Aorta (tissue), 5 donors: ENCODE measurements around the gene SEMA4A. TPM values are rescaled to one million over a fixed set of nuclear protein-coding genes. Genes with fewer than 3 reads are reported as not detected.

Source experiments
- ATAC-seq: fragments of 200-7000 bp; cut with Tn5 transposase; one replicate; pipeline ENCODE4 v1.9.1; 2022; ENCODE audit warnings: moderate library complexity; ENCODE audit not compliant: low FRiP score
- DNase-seq, 2 donors: peaks; one replicate each; pipeline ENCODE4 v3.0.0-alpha.2; 2020
- H3K27ac ChIP-seq, 2 donors: one replicate each; pipeline ENCODE4 v1.5.1; 2013; ENCODE audit warnings: low read length in 2 of 2, mild to moderate bottlenecking in 2 of 2, moderate library complexity in 2 of 2, control low read depth in 1 of 2, inconsistent platforms in 1 of 2, low read depth in 1 of 2
- H3K27me3 ChIP-seq, 2 donors: one replicate each; pipeline ENCODE4 v1.6.1; 2013; ENCODE audit warnings: control low read depth in 1 of 2, low read length in 1 of 2, mild to moderate bottlenecking in 1 of 2, moderate library complexity in 1 of 2; ENCODE audit not compliant: insufficient read depth in 2 of 2, control insufficient read depth in 1 of 2
- H3K36me3 ChIP-seq, 2 donors: one replicate each; pipeline ENCODE4 v1.6.1; 2013; ENCODE audit warnings: control low read depth in 1 of 2, low read length in 1 of 2, mild to moderate bottlenecking in 1 of 2; ENCODE audit not compliant: insufficient read depth in 2 of 2, control insufficient read depth in 1 of 2
- H3K4me1 ChIP-seq, 2 donors: one replicate each; pipeline ENCODE4 v1.6.1; 2013; ENCODE audit warnings: low read length in 2 of 2, control low read depth in 1 of 2, mild to moderate bottlenecking in 1 of 2, moderate library complexity in 1 of 2; ENCODE audit not compliant: insufficient read depth in 2 of 2, control insufficient read depth in 1 of 2
- H3K4me3 ChIP-seq, 2 donors: one replicate each; pipeline ENCODE4 v1.5.1; 2013; ENCODE audit warnings: low read length in 2 of 2, control low read depth in 1 of 2, mild to moderate bottlenecking in 1 of 2
- H3K9me3 ChIP-seq: one replicate; pipeline ENCODE4 v1.6.1; 2013; ENCODE audit warnings: mild to moderate bottlenecking, low read length; ENCODE audit not compliant: control insufficient read depth
- WGBS, 2 donors: extraction: QIAGEN DNeasy Blood & Tissue Kit; methylation state at CpG; one replicate each; pipeline ENCODE4 v1.1.7; 2013; 5-methylcytosine and 5-hydroxymethylcytosine counted together
- intact Hi-C, 2 donors: fragments of 100-400 bp; cut with DNase I; formaldehyde crosslinking; loops; one replicate each; pipeline versions ENCODE4 v1.14.2 to v1.15.0; 2022
- long read RNA-seq, 2 donors: library from polyadenylated mRNA; unstranded; transcript quantifications; one replicate each; pipeline ENCODE4 v2.0.0, GENCODE V29; 2020 to 2021
- polyA plus RNA-seq, 2 donors: library from polyadenylated mRNA; stranded (reverse); fragments of 200-250 nt; gene quantifications; one replicate each; pipeline ENCODE4 v1.2.3, GENCODE V29; 2013
- total RNA-seq, 2 donors: library from RNA; stranded (reverse); fragmentation: NEBNext Ultra II Directional; extraction: Animal tissue kit (Norgen Biotek cat#: 25700); gene quantifications; one replicate each; pipeline ENCODE4 v1.2.1, GENCODE V29; 2021
- donor health status: healthy with polysubstance abuse.
- donor health status: Bipolar disorder and iron deficiency.
- donor health status: DM: no; HTN: no; CAD: no.
- donor health status: DM: no; HTN: no; CAD: no.
- donor health status: DM: yes; HTN: yes; CAD: no.

The SEMA4A gene
- total RNA-seq: 10 to 100 TPM in 1 of 2 donors, 1 to 10 TPM in 1; 8.9 to 20.0 TPM
- 1 to 10 TPM; 3.0 to 4.7 TPM for polyA plus RNA-seq
- long read RNA-seq, donor 1, transcript SEMA4A-202 (14 exons, 3,249 nt): major isoform, 8 of 15 reads
- long read RNA-seq, donor 1, partial matches to known transcripts: 4 of 15 reads
- long read RNA-seq, donor 1, other reads (novel, unspliced or antisense): 3 of 15 reads
- long read RNA-seq, donor 2, partial matches to known transcripts: 1 of 3 reads
- long read RNA-seq, donor 2, other reads (novel, unspliced or antisense): 0 of 3 reads

DNA sequence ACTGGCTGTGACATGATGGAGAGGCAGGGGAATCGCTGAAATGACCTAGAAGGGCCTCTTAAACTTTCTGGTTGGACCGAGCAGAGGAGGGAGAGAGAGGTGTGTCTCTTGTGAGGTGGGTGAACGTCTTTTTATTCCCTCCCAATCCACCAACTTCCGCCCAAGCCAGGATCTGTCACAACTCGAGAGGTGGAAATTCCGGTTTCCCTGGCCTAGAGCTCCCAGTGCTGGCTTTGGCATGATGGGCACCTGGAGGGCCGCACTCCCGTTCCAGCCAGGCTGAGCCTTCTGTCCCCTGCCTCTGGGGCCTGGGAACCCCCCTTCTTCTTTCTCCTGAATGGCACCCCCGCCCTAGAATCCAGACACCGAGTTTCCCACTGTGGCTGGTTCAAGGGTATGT lies at the start of gene SEMA4A:
Gene SEMA4A, plus strand, starts transcription at position 224 of the 400 bp plus-strand sequence. CDS start 994 bp downstream, outside the sequence.
- Histone ChIP-seq H3K27ac (no peak within 1 kb of the TSS), H3K36me3 (no peaks in the 10 kb centered on the region), H3K4me3 (no peak within 1 kb of the TSS), H3K4me1 (no peaks in the 10 kb centered on the region), H3K9me3 (no peaks in the 10 kb centered on the region), H3K27me3 (no peaks in the 10 kb centered on the region)
- DNase-seq (no peak), ATAC-seq (no peak)
- 87 to 88% methylated on average over 10 of the region's 10 CpGs for WGBS, 2 donors
- intact Hi-C loops: no loop called here

DNA sequence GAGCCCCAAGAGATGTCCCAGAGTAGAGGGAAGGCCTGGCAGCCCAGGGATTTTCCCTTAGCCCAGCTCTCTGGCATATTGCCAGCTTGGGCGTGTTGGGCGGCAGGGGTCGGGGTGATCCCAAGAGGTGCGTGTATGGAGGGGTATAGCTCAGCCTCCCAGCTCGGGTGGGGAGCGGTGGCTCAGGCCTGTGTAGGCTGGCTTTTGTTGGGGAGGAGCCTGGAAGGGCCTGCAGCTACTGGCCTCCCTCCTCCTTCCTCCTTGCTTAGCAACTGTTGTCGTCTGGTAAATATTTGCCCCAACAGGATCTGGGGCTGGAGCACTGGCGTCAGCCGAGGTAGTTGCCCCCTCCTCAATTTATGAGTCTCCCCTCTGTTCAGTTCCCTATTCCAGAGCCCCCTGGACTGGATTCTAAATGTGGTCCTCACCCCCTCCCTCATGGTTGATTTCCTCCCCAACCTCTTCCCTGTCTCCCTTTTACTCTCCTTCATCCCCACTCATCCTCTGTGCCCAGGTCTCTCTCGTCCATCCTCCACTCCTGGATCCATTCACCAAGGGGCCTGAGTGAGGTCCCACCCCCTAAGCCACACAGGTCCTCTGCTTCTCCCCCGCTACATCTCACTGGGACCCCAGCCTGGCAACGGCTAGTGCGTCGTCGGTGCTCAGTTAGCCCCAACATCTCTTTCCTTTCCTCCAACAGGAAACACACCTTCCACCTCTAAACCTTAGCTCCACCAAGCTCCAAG lies 49.1 kb upstream of the SEMA4A start:
- Histone ChIP-seq H3K27ac (peak overlapping the region; percentile 85 to 96), H3K4me3 (no peak overlapping the region), H3K27me3 (no peaks in the 10 kb centered on the region), H3K4me1 (no peaks in the 10 kb centered on the region), H3K36me3 (no peaks in the 10 kb centered on the region), H3K9me3 (no peaks in the 10 kb centered on the region)
- peak; percentile 87 for ATAC-seq
- intact Hi-C loops: no loop called here
- WGBS, 2 donors: 29 to 30% methylated on average over 15 of the region's 15 CpGs
- DNase-seq: peak; percentile 92 to 94

DNA sequence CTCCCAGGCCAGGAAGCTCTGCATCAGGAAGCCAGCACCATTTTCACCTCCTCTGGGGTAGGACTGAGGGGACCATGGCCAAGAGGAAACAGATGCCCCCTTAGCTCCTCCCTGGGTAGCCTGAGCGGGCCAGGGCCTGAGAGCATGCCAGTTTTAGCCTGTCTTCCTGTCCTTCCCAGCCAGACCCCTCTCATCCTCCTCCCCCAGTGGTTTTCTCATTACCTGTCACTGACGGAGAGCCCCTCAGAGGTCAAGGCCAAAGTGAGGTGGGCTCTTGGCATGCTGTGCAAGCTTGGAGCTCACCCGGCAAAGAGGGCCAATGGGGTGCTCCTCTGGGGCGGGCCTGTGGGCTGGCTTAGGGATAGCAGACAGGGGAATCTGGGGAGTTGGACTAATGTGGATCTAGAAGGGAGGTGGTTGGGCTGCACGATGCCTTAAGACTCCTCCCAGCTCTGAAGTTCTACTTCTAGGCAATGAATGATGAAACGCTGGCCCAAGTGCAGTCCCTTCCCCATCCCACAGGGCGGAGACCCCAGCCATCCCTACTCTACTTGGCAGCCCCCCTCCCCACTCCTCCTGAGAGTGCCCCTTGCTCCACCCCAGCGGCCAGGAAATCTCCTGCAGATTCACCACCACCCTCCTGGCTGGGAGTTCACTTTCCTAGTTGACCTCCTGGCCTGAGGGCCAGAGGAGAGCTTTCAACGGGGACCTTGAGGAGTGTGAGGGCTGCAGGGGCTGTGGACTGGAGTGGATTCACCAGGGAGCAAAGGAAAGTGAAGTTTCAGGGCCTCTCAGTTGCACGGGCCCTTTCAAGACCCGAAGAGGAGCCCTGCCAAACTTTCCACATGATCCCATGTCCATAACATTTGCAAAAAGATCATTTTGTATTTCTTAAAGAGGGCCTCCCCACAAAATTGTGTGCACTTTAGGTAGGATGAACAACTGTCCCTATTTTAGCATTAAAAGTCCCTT lies 48.2 kb upstream of the SEMA4A start:
- Histone ChIP-seq H3K36me3 (no peaks in the 10 kb centered on the region), H3K9me3 (no peaks in the 10 kb centered on the region), H3K4me1 (no peaks in the 10 kb centered on the region), H3K4me3 (no peak overlapping the region), H3K27ac (peak overlapping the region; percentile 85 to 96), H3K27me3 (no peaks in the 10 kb centered on the region)
- intact Hi-C loops: no loop called here
- DNase-seq (peak in 1 of 2 donors; percentile 82), ATAC-seq (peak; percentile 3)
- WGBS, 2 donors: 39 to 50% methylated on average over 11 of the region's 11 CpGs

DNA sequence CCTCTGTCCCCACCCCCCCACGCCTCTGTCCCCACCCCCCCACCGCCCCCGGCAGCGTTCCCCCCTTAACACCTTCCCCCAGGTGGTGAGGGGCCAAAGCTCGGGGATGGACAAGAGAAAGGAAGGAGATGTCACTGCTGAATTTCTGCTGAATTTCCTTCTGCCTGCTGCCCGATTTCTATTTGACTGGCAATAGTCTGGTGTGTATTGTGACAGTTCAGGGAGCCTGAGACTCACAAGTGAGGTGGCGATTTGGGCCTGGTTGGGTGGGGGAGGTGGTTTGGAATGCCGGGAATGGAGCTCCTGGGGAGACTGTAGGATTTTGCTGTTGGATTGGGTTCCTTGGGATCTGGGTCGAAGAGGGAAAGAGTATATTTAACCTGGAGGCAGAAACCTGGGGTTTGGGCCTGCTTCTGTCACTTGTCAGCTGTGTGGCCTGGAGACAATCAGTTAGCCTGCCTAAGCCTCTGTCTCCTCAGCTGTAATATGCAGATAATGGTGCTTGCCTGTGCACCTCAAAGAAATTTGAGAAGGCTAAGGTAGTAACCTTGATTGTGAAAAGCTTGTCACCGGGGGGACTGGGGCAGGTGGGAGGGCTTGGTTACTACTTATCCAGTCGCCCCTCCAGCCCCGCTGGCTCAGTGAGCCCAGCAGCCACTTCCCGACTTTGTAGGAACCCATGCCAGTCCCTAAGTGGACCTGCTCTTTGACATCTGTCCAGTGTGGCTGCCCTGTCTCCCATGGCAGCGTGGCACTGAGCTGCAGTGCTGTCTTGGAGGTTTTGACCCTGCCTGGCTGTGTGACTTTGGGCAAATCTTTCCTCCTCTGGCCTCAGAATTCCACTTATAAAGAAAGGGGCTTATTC lies 46.5 kb upstream of the SEMA4A start:
- Histone ChIP-seq H3K4me3 (no peak overlapping the region), H3K4me1 (no peaks in the 10 kb centered on the region), H3K9me3 (no peaks in the 10 kb centered on the region), H3K36me3 (no peaks in the 10 kb centered on the region), H3K27ac (peak overlapping the region; percentile 93 to 94), H3K27me3 (no peaks in the 10 kb centered on the region)
- intact Hi-C loops: loop anchor here in 1 of 2 donors (1.0 kb wide), 1 partner anchor 7 kb away; the partner anchor contains the start of gene LMNA
- DNase-seq (peak in 1 of 2 donors; percentile 82), ATAC-seq (no peak)
- 18 to 19% methylated on average over 14 of the region's 14 CpGs for whole genome bisulfite sequencing, 2 donors

DNA sequence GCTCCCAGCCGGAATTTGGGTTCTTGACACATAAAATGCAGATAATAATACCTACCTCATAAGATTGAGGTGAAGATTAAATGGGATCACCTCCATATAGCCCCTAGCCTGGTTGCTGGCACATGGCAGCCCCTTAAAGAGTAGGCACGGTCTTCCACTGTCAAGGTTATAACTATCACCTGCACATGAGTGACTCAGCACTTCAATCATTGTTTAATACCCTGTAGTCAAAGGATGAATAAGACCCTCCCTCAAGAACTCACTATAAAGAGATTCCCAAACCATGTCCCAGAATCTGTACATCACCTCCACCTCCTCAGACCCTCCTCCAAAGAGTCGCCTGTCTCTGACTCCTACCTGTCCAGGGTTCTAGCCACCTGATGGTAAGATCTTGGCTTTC lies 45.3 kb upstream of the SEMA4A start:
- DNase-seq: no peak
- no peak overlapping the region for H3K4me3 ChIP-seq
- no peaks in the 10 kb centered on the region for H3K36me3 ChIP-seq
- H3K4me1 ChIP-seq: no peaks in the 10 kb centered on the region
- no peaks in the 10 kb centered on the region for H3K27me3 ChIP-seq
- H3K9me3 ChIP-seq: no peaks in the 10 kb centered on the region
- intact Hi-C loops: no loop called here
- ATAC-seq: no peak
- WGBS, 2 donors: 89 to 95% methylated on average over 3 of the region's 3 CpGs
- no peak overlapping the region for H3K27ac ChIP-seq

DNA sequence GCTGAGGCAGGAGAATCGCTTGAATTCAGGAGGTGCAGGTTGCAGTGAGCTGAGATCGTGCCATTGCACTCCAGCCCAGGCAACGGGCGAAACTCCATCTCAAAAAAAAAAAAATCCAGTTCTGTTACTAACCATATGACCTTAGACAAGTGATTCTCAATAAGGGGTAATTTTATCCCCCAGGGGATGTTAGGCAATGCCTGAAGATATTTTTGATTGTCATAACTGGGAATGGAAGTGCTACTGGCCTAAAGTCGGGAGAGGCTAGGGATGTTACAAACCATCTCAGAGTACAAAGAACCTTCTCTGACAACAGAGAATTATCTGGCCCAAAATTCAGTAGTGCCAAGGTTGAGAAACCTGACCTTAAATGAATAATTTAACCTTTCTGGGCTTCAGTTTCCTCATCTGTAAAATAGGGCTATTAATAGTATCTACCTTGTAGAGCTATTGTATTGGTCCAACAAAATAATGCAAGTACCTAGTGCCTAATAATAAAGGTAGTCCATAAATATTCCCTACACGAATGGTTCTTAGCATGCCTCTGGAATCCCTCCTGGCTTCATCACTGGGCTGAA lies 44.6 kb upstream of the SEMA4A start:
- H3K27me3 ChIP-seq: no peaks in the 10 kb centered on the region
- DNase-seq (no peak), ATAC-seq (no peak)
- H3K4me1 ChIP-seq: no peaks in the 10 kb centered on the region
- H3K36me3 ChIP-seq: no peaks in the 10 kb centered on the region
- H3K27ac ChIP-seq: peak overlapping the region in 1 of 2 donors; percentile 8
- WGBS, 2 donors: 88 to 91% methylated on average over 6 of the region's 6 CpGs
- no peaks in the 10 kb centered on the region for H3K9me3 ChIP-seq
- intact Hi-C loops: no loop called here
- no peak overlapping the region for H3K4me3 ChIP-seq

DNA sequence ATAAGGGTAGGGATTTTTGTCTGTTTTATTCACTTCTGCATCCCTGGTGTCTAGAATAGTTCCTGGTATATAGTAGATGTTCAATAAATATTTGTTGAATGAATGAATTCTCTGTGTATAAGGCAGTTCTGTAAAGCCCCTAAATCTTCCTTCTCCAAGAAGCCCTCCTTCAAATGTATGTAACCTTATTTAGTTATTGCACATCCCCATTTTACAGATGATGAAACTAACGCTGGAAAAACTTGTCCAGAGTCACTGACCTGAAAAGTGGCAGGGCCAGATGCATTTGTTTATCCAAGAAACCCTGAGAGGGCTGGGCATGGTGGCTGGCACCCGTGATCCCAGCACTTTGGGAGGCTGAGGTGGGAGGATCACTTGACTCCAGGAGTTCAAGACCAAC lies 43.1 kb upstream of the SEMA4A start:
- 75 to 83% methylated on average over 2 of the region's 2 CpGs for WGBS, 2 donors
- Histone ChIP-seq H3K9me3 (no peaks in the 10 kb centered on the region), H3K27ac (no peak overlapping the region), H3K4me1 (no peaks in the 10 kb centered on the region), H3K27me3 (no peaks in the 10 kb centered on the region), H3K4me3 (no peak overlapping the region), H3K36me3 (no peaks in the 10 kb centered on the region)
- ATAC-seq (no peak), DNase-seq (no peak)
- intact Hi-C loops: no loop called here
